Stimulated activated CD4-positive, alpha-beta T cell treated with anti-CD3 and anti-CD28 coated beads, Interleukin-2, amount 100 ng/mL, for 48 hours (primary cell): Measurements from ENCODE around the gene B3GAT3.
"Not testable (repeated sequence)": the region's sequence is repeated elsewhere in the genome, so short reads cannot be mapped to it uniquely, and the experiment has no call there.

Experiments used
- DNase-seq, 2 donors: peaks; one replicate each; pipeline ENCODE4 v3.0.0-alpha.2; 2020

Gene B3GAT3

GRCh38 chr11:62577046-62577714 is 44.6 kb downstream of the B3GAT3 start:
- no peak for DNase-seq

DNA sequence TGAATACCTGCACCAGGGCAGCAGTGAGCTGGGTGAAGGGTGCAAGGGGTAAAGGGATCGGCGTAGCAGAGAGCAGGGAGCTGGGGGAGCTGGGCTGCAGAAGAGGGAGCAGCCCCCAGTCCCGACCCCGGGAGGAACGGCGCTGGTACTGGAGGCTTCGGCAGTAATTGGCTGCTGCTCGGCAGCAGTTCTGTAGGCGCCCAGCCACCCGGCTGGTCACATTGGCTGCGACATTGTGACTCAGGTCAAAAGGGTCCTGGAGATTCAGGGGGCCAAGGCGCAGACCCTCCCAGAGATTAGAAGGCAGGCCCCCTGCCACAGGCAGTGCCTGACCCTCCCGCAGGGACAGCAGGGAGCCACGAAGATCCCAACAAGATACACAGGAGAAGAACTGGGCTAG is 45.9 kb downstream of the B3GAT3 start:
- DNase-seq: no peak

GRCh38 chr11:62575156-62575555 is 46.6 kb downstream of the B3GAT3 start:
- no peak for DNase-seq

GRCh38 chr11:62574363-62575071 is 47.3 kb downstream of the B3GAT3 start:
- DNase-seq: no peak

DNA sequence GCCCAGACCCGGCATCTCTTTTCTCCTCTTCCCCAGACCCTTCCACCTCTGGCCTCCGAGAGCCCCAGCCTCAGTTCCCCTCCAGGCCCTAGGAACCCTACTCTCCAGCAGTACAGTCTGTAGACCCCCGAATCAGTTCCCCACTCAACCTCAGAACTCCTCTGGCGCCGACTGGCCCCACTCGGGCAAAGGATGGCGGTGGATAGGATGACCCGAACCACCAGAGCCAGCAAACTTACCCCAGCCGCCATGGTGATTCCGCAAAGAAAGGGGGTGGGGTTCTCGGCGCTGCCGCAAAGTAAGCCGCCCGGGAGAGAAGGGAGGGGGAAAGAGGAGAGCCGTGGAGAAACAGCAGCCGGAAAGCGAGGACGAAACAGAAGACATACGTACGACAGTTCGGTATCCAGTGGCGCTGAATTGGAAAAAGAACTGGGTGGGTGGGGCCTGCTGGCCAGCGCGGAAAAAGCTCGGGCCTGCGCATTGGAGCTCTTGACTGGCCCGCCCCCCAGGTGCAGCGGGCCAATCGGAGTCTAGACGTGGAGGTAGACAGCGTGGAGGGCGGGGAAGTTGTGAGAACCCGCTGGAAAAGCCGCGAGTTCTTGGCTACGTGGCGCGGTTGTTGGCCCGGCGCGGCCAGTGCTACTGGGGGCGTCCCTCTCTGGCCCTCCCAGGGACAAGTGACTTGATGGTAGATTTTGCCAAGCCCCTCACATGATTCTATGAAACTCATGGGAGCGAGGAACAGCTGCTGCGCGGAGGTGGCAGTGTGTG is 48.0 kb downstream of the B3GAT3 start, which contains the start of gene EEF1G:
TSS of gene EEF1G (minus strand) at position 300 of the 771 bp plus-strand sequence. CDS start at position 251, 49 bp downstream.
- DNase-seq: peak; percentile 94

DNA sequence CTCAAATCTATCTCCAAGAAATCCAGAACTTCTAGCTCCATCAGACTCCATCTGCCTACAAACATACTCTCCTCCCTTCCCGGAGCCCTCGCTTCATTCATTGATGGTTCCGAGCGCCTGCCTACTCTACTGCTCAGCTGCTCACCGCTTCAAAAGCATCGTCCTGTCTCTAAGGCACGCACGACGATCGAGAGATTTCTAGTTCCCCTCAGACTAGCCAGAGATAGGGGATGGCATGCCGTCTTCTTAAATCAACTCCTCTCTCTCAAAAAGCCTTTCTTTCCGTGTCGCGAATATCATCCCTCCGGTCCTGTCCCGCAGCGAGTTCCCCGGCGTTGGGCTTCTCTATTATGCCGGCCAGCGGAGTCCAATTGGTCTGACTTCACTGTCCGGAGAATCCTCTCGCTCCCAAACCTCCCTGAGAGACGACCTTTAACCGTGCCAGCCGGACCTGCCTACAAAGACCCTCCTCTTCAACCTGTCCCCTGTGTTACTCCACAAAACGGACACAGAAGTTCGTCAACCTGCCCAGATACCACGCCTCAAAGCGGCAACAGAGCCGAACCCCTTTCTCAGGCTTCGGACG is 48.7 kb downstream of the B3GAT3 start:
- no peak for DNase-seq

DNA sequence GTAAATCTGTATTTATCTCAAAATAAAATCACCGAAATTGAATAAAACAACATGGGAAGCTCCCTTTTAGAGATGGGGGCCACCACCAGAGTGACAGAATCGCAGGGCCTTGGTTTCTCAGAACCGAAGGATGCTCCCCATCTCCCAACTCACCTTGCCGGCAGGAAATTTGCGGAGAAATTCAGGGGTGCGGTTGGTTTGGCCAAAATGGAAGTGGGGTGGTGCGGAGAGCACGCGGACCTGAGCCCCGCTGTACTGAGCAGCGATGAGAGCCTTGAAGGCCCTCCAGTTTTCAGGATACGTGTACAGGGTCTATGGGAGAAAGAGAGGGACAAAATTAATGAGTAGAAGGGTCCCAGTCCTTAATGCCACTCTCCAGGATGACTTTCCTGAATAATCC is 49.4 kb downstream of the B3GAT3 start:
- DNase-seq: no peak

DNA sequence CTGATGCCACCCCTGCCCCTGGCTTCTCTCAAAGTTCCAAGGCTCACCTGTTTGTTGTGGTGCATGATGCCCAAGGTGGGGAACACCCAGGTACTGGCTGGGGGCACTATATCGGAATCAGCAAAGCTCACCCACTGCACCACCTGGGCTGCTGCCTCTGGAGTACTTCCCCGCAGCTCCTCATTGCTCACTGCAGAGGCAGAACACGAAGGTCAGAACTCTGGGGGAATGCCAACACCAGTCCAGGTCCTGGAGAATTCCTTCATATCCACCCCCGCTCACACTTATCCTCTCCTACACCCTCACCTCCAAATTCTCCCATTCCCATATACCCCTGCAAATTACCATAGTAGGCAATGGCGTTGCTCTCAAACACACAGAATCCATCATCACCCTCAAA is 50.3 kb downstream of the B3GAT3 start:
- DNase-seq: not testable (repeated sequence)

DNA sequence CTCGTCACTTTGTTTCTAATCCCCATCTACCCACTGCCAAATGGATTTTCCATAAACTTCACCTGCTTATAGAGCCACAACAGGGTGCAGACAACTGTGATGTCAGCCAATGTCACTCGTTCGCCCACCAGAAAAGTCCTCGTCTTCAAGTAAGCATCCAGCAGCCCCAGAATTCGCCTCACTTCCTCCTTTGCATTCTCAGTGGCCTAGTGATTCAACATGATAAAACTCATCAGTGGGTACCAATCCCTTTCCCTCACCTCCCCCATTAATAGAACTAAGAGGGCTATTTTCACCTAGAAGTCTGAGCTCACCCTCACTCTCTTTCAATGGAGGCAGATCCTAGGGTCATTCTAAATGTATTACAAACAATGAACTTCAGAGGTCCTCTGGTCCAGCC is 50.9 kb downstream of the B3GAT3 start:
- not testable (repeated sequence) for DNase-seq

DNA sequence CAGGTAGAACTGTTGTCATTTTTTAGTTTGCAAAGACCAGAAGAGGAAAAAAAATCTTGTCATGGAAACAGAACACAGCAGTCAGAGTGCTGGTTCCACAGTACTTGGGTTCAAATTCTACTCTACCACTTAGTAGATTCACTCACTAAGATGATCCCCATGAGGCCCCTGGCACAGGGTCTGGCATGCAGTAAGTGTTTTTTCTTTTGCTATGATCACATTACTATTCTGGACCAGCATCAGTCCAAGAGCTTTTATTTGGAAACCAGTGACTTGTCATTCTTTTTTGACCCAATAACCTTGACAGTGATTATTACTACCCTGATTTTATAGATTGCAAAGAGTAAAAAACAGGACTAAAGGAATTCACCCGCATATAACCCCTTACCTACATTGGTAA is 52.2 kb downstream of the B3GAT3 start:
- DNase-seq: no peak

- no peak for DNase-seq
These were observed 54.7 kb downstream of the B3GAT3 start for GRCh38 chr11:62567018-62567633.

GRCh38 chr11:62566247-62566646 is 55.5 kb downstream of the B3GAT3 start:
- no peak for DNase-seq
